Measurements from ENCODE around the gene BCKDHB. TPM values are rescaled to one million over a fixed set of nuclear protein-coding genes. Genes with fewer than 3 reads are reported as not detected.
A peak's percentile ranks its signal among the peaks of the same experiment; 100 is the strongest.

The BCKDHB gene
- polyA plus RNA-seq, 12 donors, result 11.2 to 29.5 (median 19.5) TPM; not detected in 1

DNA sequence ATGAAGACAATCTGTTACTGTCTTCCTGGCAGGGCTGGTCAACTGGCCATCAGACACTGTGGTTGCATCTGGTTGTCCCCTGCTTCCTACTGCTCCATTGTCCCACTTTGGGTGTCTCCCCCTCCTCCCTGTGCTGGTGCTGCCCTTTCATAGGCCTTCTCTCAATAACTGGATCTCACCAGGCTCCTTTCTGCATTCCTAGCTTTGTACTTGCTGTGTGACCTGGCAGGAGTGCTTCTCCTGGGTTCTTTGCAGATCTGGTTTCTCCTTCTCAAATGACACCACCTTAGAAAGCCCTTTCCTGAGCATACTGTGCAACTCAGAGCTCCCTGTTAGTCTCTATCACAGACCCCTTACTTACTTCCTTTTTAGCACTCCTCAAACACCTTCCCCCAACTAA lies 223.0 kb downstream of the BCKDHB start:
- no peak for DNase-seq

GRCh38 chr6:80330961-80331360 lies 224.5 kb downstream of the BCKDHB start:
- DNase-seq, result no peak

GRCh38 chr6:80331522-80331921 lies 225.1 kb downstream of the BCKDHB start:
- DNase-seq, result no peak

DNA sequence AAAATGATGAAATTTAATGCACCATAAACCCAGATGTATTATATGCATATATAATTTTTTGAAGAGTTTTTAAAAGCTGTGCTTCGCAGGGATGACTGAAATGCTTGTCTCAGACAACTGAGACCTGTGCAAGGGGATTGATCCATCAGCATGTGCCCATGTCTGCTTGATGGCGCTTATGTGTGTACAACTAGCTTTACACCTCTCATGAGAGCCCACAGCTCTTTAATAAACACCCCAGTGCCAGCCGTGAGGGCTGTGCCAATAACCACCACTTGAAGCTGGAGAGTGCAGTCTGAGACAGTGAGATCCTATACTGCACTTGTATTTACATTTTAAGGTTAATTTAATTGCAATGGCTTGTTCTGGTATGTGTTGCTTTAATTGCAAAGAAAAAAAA lies 225.5 kb downstream of the BCKDHB start:
- DNase-seq, result no peak

DNA sequence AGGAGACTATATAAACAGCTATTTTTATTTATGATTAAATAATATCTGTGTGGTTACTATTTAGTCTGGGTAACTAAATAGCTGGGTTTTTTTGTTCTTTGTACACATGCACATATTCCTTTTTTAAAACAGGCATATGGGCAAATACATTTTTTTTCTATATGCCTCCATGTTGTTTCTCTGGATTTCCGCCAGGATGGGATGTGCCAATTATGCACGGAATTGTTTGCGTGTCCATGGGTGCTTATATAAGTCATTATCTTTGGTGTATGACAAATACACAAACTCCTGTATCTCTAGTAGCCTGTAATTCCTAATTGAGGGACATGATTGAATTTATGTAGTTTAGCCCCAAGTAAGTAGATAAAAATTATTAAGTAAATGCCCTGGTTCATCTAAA lies 226.9 kb downstream of the BCKDHB start:
- no peak for DNase-seq

DNA sequence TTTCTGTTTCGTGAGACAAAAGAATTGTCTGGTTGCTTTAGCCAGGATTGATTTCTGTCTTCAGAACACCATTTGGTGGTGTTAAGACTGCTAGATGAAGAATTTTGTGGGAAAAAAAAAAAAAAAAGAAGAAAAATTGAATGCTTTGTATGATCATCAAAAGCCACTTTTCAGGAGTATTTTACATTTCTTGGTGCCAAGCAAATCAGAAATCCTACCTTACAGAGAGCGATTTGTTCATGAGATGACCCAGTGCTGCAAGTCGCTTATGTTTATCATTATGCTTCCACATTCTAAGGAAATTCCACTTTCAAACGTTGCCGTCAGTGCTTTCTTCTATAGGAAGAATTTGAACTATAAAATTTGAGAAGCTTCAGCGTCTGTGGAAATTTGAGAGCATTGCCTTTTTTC lies 228.7 kb downstream of the BCKDHB start:
- no peak for DNase-seq

GRCh38 chr6:80336911-80337310 lies 230.4 kb downstream of the BCKDHB start:
- no peak for DNase-seq

- no peak for DNase-seq
Measured at GRCh38 chr6:80338201-80338836, 231.8 kb downstream of the BCKDHB start.

DNA sequence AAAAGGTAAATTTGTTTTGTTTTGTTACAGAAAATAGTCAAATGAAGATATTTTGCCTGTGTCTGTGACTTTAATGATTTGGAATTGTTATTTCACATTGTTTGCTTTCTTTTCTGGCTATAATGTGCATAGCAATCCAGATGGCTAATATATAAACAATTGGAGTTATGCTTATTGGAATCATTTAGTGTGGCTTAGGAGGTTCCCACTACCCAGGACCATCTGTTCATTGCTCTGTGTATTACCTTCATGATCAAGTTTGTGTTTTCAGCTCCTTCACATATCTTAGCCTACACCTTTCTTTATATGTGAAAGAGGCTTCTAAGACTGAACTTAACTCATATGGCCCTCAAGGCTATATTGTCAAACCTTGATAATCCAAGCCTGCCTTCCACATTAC lies 232.9 kb downstream of the BCKDHB start:
- DNase-seq, result no peak

DNA sequence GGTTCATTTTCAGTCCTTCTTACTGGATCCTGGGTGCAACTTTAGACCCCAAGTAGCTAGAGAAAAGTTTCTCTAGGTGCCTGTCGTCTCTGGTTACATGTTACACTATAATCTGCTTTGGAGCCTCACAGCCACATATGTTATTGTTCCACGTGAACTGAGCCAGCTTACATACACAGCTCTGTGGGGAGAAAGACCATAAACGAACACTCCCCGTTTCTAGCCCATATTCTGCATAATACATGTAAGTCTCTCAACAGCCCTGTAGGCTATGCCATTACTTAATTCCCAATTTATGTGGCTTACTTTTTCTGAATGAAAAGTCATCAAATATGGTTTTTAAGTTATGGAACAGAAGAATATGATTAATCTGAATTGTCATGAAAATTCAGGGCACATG lies 233.8 kb downstream of the BCKDHB start:
- no peak for DNase-seq

- DNase-seq, result no peak
Measured at GRCh38 chr6:80340686-80341085, 234.2 kb downstream of the BCKDHB start.

GRCh38 chr6:80341330-80341729 lies 234.9 kb downstream of the BCKDHB start:
- no peak for DNase-seq

GRCh38 chr6:80343511-80343910 lies 237.0 kb downstream of the BCKDHB start:
- DNase-seq, result no peak

GRCh38 chr6:80347101-80347500 lies 240.6 kb downstream of the BCKDHB start:
- DNase-seq, result no peak

- DNase-seq, result no peak
Measured at GRCh38 chr6:80348263-80348662, 241.8 kb downstream of the BCKDHB start.

DNA sequence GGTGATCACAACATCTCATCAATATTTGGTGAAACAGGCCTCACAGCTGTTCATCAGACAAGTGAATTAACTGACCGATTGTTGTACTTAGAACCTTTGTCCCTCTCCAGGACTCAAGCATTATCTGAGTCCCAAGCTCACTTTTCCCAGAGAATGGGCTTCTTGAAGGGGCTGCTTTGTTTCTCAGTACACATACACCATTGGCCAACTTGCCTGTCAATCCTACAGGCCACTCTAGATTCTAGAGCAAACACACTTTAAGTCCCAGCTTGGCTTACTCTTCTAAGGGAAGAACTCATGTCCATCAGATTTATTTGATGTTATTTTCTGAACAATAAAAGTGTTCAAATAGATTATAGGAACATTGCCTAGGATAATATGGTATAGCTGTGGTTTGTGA lies 249.5 kb downstream of the BCKDHB start:
- DNase-seq, result no peak

DNA sequence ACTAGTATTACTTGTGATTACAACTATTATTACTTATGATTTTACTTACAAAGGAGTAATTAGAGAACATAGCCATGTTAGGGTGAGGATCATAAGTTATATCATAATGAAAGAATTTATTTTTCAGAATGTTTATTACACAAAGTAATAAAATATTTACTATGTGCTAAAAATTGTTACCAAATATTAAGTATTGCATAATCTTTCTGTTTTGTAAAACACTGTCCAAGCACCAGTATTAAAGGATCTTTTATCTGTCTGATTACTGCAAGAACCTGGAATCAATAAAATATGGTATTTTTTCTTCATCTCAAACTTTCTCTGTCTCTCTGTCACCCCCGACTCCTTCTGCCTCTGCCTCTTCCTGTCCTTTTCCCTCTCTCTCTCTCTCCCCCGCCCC lies 250.1 kb downstream of the BCKDHB start:
- DNase-seq, result no peak

- DNase-seq, result no peak
Measured at GRCh38 chr6:80357081-80357480, 250.6 kb downstream of the BCKDHB start.

DNA sequence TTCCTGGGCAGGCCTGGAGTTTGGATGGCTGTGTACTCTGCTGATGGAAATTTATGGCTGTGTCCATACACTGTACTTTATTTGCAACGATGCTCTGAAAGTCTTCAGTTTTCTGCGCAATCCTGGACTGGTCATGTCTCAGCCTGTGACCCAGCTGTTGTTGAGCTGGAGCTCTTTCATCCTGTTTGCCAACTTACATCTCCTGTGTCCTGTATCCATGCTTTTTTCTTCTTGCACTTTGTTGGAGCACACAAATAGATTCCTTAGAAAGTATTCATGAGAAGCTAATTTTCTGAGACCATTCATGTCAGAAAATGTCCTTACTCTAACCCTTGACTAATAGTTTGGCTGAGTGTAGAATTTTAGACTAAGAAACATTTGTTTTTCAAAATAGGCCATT lies 251.2 kb downstream of the BCKDHB start:
- no peak for DNase-seq

- DNase-seq, result no peak
Measured at GRCh38 chr6:80363501-80364122, 257.1 kb downstream of the BCKDHB start.

DNA sequence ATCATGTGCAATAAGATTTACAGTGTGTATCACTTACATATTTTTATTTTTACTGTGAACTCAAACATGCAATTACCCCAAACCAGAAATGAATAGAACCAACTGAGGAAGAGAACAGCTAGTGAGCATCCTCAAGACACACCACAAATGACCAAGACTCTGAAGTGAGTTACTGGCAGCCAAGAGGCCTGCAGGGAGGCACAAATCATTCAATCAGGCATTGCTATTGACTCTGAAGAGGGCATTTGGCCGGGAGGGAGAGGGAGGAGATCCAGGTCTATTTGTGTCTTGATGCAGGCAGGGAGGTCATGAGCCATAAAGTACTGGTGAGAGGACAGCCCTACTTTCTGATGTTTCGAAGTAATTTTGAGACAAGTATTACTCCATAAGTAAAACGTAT lies 257.7 kb downstream of the BCKDHB start:
- DNase-seq, result no peak

DNA sequence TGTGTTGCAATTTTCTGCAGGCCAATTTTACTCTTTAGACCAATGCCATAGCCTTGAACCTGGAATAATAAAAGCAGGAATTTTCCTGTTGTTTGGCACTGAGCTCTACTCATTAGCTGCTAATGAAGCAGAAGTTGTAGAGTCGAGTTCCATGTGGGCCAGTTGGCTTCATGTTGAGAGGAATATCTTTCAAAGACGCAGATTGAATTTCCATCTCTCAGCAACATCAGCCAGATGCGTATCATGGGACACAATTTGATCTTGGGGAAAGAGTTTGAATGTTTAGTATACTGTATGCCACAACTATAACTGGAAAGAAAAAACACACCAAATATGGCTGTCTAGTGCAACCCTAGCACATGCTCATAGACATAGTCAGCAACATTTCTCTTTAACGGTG lies 259.6 kb downstream of the BCKDHB start:
- DNase-seq, result no peak

- DNase-seq, result peak; percentile 57
Measured at GRCh38 chr6:80366714-80367113, 260.2 kb downstream of the BCKDHB start.

- DNase-seq, result no peak
Measured at GRCh38 chr6:80376411-80376810, 269.9 kb downstream of the BCKDHB start.
